CD8-positive, alpha-beta memory T cell (primary cell): ENCODE measurements around the gene TAF11L12. TPM values are rescaled to one million over a fixed set of nuclear protein-coding genes. Genes with fewer than 3 reads are reported as not detected.

Source experiments
- CTCF ChIA-PET: fragments of 350-600 bp; sonication (Branson Sonifier 250); formaldehyde crosslinking; loops from one replicate; lab custom pipeline; 2021; ENCODE audit warnings: antibody characterized with exemption; lab: Charles Lee
- POLR2A ChIA-PET: fragments of 350-600 bp; sonication (Branson Sonifier 250); formaldehyde crosslinking; loops from one replicate; lab custom pipeline; 2021; ENCODE audit warnings: antibody characterized with exemption; lab: Charles Lee
- DNase-seq, 5 donors: peaks; one replicate each; pipeline versions ENCODE4 v3.0.0 to v3.0.0-alpha.2; 2020 to 2022; ENCODE audit warnings: mixed read lengths in 1 of 5
- H3K27ac ChIP-seq: one replicate; pipeline ENCODE4 v1.7.0; 2013; ENCODE audit warnings: low read depth, mild to moderate bottlenecking, low read length, moderate library complexity
- H3K27me3 ChIP-seq: 2 replicates; pipeline ENCODE4 v1.7.0; 2013; ENCODE audit warnings: low read length, mild to moderate bottlenecking; ENCODE audit not compliant: insufficient read depth, poor library complexity, severe bottlenecking
- H3K36me3 ChIP-seq: 2 replicates; pipeline ENCODE4 v1.7.0; 2013; ENCODE audit warnings: mild to moderate bottlenecking, low read length, moderate library complexity; ENCODE audit not compliant: insufficient read depth
- H3K4me1 ChIP-seq: 2 replicates; pipeline ENCODE4 v1.7.0; 2013; ENCODE audit warnings: mild to moderate bottlenecking, low read length, moderate library complexity; ENCODE audit not compliant: insufficient read depth
- H3K4me3 ChIP-seq: 2 replicates; pipeline ENCODE4 v1.7.0; 2013; ENCODE audit warnings: mild to moderate bottlenecking, low read length
- H3K9me3 ChIP-seq: 2 replicates; pipeline ENCODE4 v1.7.0; 2013; ENCODE audit warnings: mild to moderate bottlenecking, low read length
- H3K27ac Mint-ChIP-seq, 8 donors: one replicate each; pipeline ENCODE4 v1.8.0; 2020 to 2021; ENCODE audit warnings: mixed read lengths in 8 of 8, mild to moderate bottlenecking in 6 of 8, inconsistent platforms in 3 of 8, moderate library complexity in 3 of 8
- H3K27me3 Mint-ChIP-seq, 2 donors: one replicate each; pipeline ENCODE4 v1.8.0; 2020 to 2021; ENCODE audit warnings: mixed read lengths in 2 of 2, mild to moderate bottlenecking in 1 of 2, moderate library complexity in 1 of 2
- H3K36me3 Mint-ChIP-seq, 3 donors: one replicate each; pipeline ENCODE4 v1.8.0; 2020 to 2021; ENCODE audit warnings: mixed read lengths in 3 of 3, inconsistent platforms in 1 of 3, mild to moderate bottlenecking in 1 of 3
- H3K4me1 Mint-ChIP-seq, 3 donors: one replicate each; pipeline ENCODE4 v1.8.0; 2020 to 2021; ENCODE audit warnings: mixed read lengths in 3 of 3, inconsistent platforms in 1 of 3, mild to moderate bottlenecking in 1 of 3
- H3K4me3 Mint-ChIP-seq, 7 donors: one replicate each; pipeline ENCODE4 v1.8.0; 2020 to 2021; ENCODE audit warnings: mixed read lengths in 7 of 7, mild to moderate bottlenecking in 6 of 7, moderate library complexity in 4 of 7, inconsistent platforms in 2 of 7
- H3K9me3 Mint-ChIP-seq, 5 donors: one replicate each; pipeline ENCODE4 v1.8.0; 2020 to 2022; ENCODE audit warnings: mixed read lengths in 5 of 5, mild to moderate bottlenecking in 3 of 5, moderate library complexity in 2 of 5, inconsistent platforms in 1 of 5
- polyA plus RNA-seq: library from polyadenylated mRNA; unstranded; fragments of 300-500 nt; fragmentation: Illumina TruSeq; gene quantifications from one replicate; pipeline ENCODE4 v1.2.3, GENCODE V29; 2021
- total RNA-seq, 2 experiments: library from RNA; stranded (reverse); gene quantifications; one replicate each; pipeline ENCODE4 v1.2.3, GENCODE V29; 2021

TAF11L12 gene
- total and polyA plus RNA-seq, 3 experiments from 2014 or later, result not detected

- no peaks in the 10 kb centered on the region for H3K4me1 ChIP-seq
- no peaks in the 10 kb centered on the region for H3K4me1 Mint-ChIP-seq
- H3K27ac Mint-ChIP-seq, result no peak overlapping the region
- no peaks in the 10 kb centered on the region for H3K27me3 ChIP-seq
- H3K9me3 Mint-ChIP-seq, result peaks cover 6 to 30% (median 11%) of the 10 kb centered on the region in 5 donors
- no peaks in the 10 kb centered on the region for H3K9me3 ChIP-seq
- POLR2A ChIA-PET, result no interaction called here
- no peak overlapping the region for H3K27ac ChIP-seq
- no peak overlapping the region for H3K4me3 ChIP-seq
- DNase-seq, result no peak
- no peaks in the 10 kb centered on the region for H3K36me3 Mint-ChIP-seq
- CTCF ChIA-PET, result no interaction called here
- H3K4me3 Mint-ChIP-seq, result no peak overlapping the region
- no peaks in the 10 kb centered on the region for H3K27me3 Mint-ChIP-seq
- H3K36me3 ChIP-seq, result no peaks in the 10 kb centered on the region
Observed at GRCh38 chr5:17655921-17656320, 45.7 kb downstream of the TAF11L12 start.

Other genes starting within 250 kb of the TAF11L12 start
- gene TAF11L2, start 112.2 kb upstream of the TAF11L12 start, total RNA-seq, result not detected
- gene TAF11L2, start 112.2 kb upstream of the TAF11L12 start, polyA plus RNA-seq, result not detected
- gene TAF11L3, start 92.0 kb upstream of the TAF11L12 start, total RNA-seq, result not detected
- not detected for gene TAF11L3, start 92.0 kb upstream of the TAF11L12 start, polyA plus RNA-seq
- not detected for gene TAF11L4, start 88.6 kb upstream of the TAF11L12 start, total RNA-seq
- not detected for gene TAF11L4, start 88.6 kb upstream of the TAF11L12 start, polyA plus RNA-seq
- not detected for gene TAF11L5, start 85.2 kb upstream of the TAF11L12 start, total RNA-seq
- gene TAF11L5, start 85.2 kb upstream of the TAF11L12 start, polyA plus RNA-seq, result not detected
- not detected for gene TAF11L6, start 81.7 kb upstream of the TAF11L12 start, total RNA-seq
- gene TAF11L6, start 81.7 kb upstream of the TAF11L12 start, polyA plus RNA-seq, result not detected
- gene TAF11L7, start 24.6 kb upstream of the TAF11L12 start, total RNA-seq, result not detected
- gene TAF11L7, start 24.6 kb upstream of the TAF11L12 start, polyA plus RNA-seq, result not detected
- not detected for gene TAF11L8, start 19.4 kb upstream of the TAF11L12 start, total RNA-seq
- gene TAF11L8, start 19.4 kb upstream of the TAF11L12 start, polyA plus RNA-seq, result not detected
- not detected for gene TAF11L9, start 16.0 kb upstream of the TAF11L12 start, total RNA-seq
- gene TAF11L9, start 16.0 kb upstream of the TAF11L12 start, polyA plus RNA-seq, result not detected
- gene TAF11L10, start 12.6 kb upstream of the TAF11L12 start, total RNA-seq, result not detected
- gene TAF11L10, start 12.6 kb upstream of the TAF11L12 start, polyA plus RNA-seq, result not detected
- gene TAF11L11, start 6.2 kb upstream of the TAF11L12 start, total RNA-seq, result not detected
- not detected for gene TAF11L11, start 6.2 kb upstream of the TAF11L12 start, polyA plus RNA-seq
- not detected for gene TAF11L13, start 21.7 kb downstream of the TAF11L12 start, total RNA-seq
- not detected for gene TAF11L13, start 21.7 kb downstream of the TAF11L12 start, polyA plus RNA-seq
- not detected for gene TAF11L14, start 24.1 kb downstream of the TAF11L12 start, total RNA-seq
- not detected for gene TAF11L14, start 24.1 kb downstream of the TAF11L12 start, polyA plus RNA-seq